Hepatocyte (in vitro differentiated cells): ENCODE results near the gene BRD3OS. TPM values are rescaled to one million over a fixed set of nuclear protein-coding genes. Genes with fewer than 3 reads are reported as not detected.

Experiments
- DNase-seq: peaks from one replicate; pipeline ENCODE4 v3.0.0-alpha.2; 2016; ENCODE audit warnings: low spot score
- H2AFZ ChIP-seq: fragments of 200-600 bp; sonication (generic); 2 replicates; pipeline ENCODE4 v1.6.0; 2016; ENCODE audit warnings: antibody characterized with exemption, mild to moderate bottlenecking
- H3K27ac ChIP-seq: fragments of 200-600 bp; sonication (generic); 2 replicates; pipeline ENCODE4 v1.5.1; 2016; ENCODE audit warnings: mild to moderate bottlenecking
- H3K27me3 ChIP-seq: fragments of 200-600 bp; sonication (generic); 2 replicates; pipeline ENCODE4 v1.6.1; 2016
- H3K36me3 ChIP-seq: fragments of 200-600 bp; sonication (generic); replicated peaks from 2 replicates; pipeline ENCODE4 v1.5.1; 2016; ENCODE audit warnings: low read depth; ENCODE audit not compliant: insufficient read depth
- H3K4me1 ChIP-seq: fragments of 200-600 bp; sonication (generic); 2 replicates; pipeline ENCODE4 v1.5.1; 2016; ENCODE audit warnings: mild to moderate bottlenecking, moderate library complexity; ENCODE audit not compliant: insufficient read depth
- H3K4me2 ChIP-seq: fragments of 200-600 bp; sonication (generic); 2 replicates; pipeline ENCODE4 v1.6.0; 2016
- H3K4me3 ChIP-seq: fragments of 200-600 bp; sonication (generic); 2 replicates; pipeline ENCODE4 v1.5.1; 2016; ENCODE audit warnings: mild to moderate bottlenecking
- H3K79me2 ChIP-seq: fragments of 200-600 bp; sonication (generic); 2 replicates; pipeline ENCODE4 v1.6.0; 2017; ENCODE audit warnings: mild to moderate bottlenecking
- H3K9me2 ChIP-seq: fragments of 200-600 bp; sonication (generic); replicated peaks from 2 replicates; pipeline ENCODE4 v1.6.0; 2017; ENCODE audit warnings: mild to moderate bottlenecking; ENCODE audit not compliant: insufficient read depth
- H3K9me3 ChIP-seq: fragments of 200-600 bp; sonication (generic); 2 replicates; pipeline ENCODE4 v1.5.1; 2016; ENCODE audit warnings: low read depth, mild to moderate bottlenecking
- H4K20me1 ChIP-seq: fragments of 200-600 bp; sonication (generic); 2 replicates; pipeline ENCODE4 v1.6.0; 2016; ENCODE audit warnings: mild to moderate bottlenecking; ENCODE audit not compliant: insufficient read depth, poor library complexity, severe bottlenecking
- EZH2 ChIP-seq: fragments of 200-600 bp; sonication (generic); IDR thresholded peaks from 2 replicates; pipeline ENCODE4 v1.6.1; 2016; ENCODE audit warnings: antibody characterized with exemption, mild to moderate bottlenecking, borderline replicate concordance
- EZH2phosphoT487 ChIP-seq: fragments of 200-600 bp; sonication (generic); IDR thresholded peaks from one replicate; pipeline ENCODE4 v1.6.1; 2018; ENCODE audit warnings: antibody characterized with exemption, mild to moderate bottlenecking, low read depth, moderate library complexity; ENCODE audit not compliant: unreplicated experiment, severe bottlenecking
- WGBS: methylation state at CpG from one replicate; pipeline ENCODE4 v1.1.6; 2016; ENCODE audit warnings: low lambda C conversion rate; ENCODE audit errors: missing lambda C conversion rate; 5-methylcytosine and 5-hydroxymethylcytosine counted together
- polyA plus RNA-seq: library from polyadenylated mRNA; unstranded; fragments of >200 nt; fragmentation: Nextera tagmentation; extraction: Ambion mirVana; gene quantifications from 2 replicates; pipeline ENCODE4 v1.2.1, GENCODE V29; 2016
- total RNA-seq: library from RNA; depleted of rRNA; stranded (reverse); fragments of >200 nt; gene quantifications from 2 replicates; pipeline ENCODE4 v1.2.3, GENCODE V29; 2014
- TF ChIP-seq, protein P1 (sequence below): fragments of 200-600 bp; sonication (generic); IDR thresholded peaks from 2 replicates; pipeline ENCODE4 v1.5.1; 2016; ENCODE audit warnings: antibody characterized with exemption, mild to moderate bottlenecking; ENCODE audit not compliant: poor library complexity

Gene BRD3OS
- total and polyA plus RNA-seq, 2 experiments from 2014 or later = 13.4 to 14.9 TPM

DNA sequence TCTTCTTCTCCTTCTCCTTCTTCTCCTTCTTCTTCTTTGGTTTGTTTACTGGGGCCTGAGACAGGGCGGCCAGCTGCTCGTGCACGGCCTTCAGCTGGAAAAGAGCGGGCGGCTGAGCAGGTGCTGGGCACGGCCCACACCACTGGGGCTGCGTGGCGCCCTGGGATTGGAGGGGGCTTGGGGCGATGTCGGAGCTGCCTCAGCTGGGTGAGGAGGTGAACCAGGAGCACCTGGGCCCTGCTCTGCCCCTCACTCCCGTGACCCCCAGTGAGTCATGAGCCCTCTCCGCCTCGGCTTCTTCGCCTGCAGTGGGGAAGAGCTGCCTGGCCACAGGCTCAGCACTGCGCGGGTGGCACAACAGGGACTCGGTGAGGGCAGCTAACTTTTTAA is 14.9 kb downstream of the BRD3OS start:
- Histone ChIP-seq H3K79me2 (no peaks in the 10 kb centered on the region), H4K20me1 (no peaks in the 10 kb centered on the region), H3K4me3 (no peak overlapping the region), H3K9me3 (no peaks in the 10 kb centered on the region), H3K27ac (no peak overlapping the region), H2AFZ (no peak overlapping the region), H3K9me2 (no peaks in the 10 kb centered on the region), H3K4me1 (no peaks in the 10 kb centered on the region), H3K36me3 (no peaks in the 10 kb centered on the region), H3K27me3 (no peaks in the 10 kb centered on the region), H3K4me2 (no peak overlapping the region)
- no peak for TF ChIP-seq EZH2phosphoT487
- 99% methylated on average over 17 of the region's 17 CpGs for WGBS
- DNase-seq = no peak

DNA sequence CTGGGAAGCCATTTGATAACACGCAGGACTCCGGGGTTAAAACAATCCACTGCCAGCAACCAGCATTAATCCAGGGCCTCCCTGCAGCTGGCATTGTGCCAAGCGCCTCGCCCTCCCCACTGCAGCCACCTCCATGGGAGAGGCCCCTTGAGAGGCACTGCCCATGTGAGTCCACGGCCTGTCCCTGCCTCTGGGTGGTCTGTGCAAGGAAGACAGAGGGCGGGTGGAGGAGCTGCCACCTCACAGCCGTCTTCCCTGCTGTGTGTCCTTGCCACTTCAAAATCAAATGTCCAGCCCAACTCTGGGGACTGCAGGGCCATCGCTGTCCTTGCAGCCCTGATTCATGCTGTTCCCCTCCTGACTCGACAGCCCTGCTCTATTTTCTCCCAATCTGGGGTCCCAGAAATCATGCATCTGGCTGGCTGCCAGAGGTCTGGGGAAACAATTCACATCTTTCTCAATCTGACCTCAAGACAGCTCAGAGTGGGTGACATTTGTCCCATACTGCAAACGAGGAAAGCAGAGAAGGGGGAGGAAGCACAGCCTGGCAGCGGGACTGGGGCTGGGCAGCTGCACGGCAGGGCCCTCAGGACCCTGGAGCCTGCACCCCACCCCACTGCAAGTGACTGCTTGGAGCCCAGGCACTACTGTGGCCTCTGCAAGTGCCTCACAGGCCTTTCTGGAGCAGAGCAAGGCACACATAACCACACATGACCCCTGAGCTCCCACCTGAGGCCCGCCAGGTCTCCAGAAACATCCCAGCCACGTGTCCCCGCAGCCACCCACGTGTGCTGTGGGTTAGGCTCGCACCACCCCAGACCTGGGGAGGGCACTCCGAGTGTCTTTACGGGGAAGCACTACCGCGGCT is 15.7 kb downstream of the BRD3OS start:
- Histone ChIP-seq H4K20me1 (no peaks in the 10 kb centered on the region), H3K4me1 (no peaks in the 10 kb centered on the region), H3K9me3 (no peaks in the 10 kb centered on the region), H3K4me3 (no peak overlapping the region), H2AFZ (no peak overlapping the region), H3K79me2 (no peaks in the 10 kb centered on the region), H3K27me3 (no peaks in the 10 kb centered on the region), H3K36me3 (no peaks in the 10 kb centered on the region), H3K27ac (no peak overlapping the region), H3K9me2 (no peaks in the 10 kb centered on the region), H3K4me2 (no peak overlapping the region)
- TF ChIP-seq EZH2 = no peak
- DNase-seq = no peak
- 86% methylated on average over 21 of the region's 21 CpGs for WGBS

DNA sequence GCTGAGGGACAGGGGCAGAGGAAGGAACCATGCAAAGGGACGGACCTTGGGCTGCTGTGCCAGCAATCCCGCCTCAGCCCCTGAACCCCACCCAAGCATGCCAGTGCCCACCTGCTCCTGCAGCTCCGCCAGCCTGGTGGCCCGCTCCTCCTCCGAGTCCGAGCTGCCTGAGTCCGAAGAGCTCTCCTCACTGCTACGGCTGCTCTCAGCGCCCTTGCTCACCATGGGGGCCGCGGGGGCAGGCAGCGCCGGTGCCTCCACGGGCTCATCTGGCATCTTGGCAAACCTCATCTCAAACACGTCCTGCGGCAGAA is 16.3 kb downstream of the BRD3OS start:
- Histone ChIP-seq H3K27ac (no peak overlapping the region), H2AFZ (no peak overlapping the region), H3K4me3 (no peak overlapping the region), H3K9me2 (no peaks in the 10 kb centered on the region), H3K4me1 (no peaks in the 10 kb centered on the region), H3K79me2 (no peaks in the 10 kb centered on the region), H3K9me3 (no peaks in the 10 kb centered on the region), H4K20me1 (no peaks in the 10 kb centered on the region), H3K4me2 (no peak overlapping the region), H3K36me3 (no peaks in the 10 kb centered on the region), H3K27me3 (no peaks in the 10 kb centered on the region)
- DNase-seq = no peak
- WGBS = 96% methylated on average over 16 of the region's 16 CpGs
- TF ChIP-seq EZH2 (no peak), EZH2phosphoT487 (no peak)
- TF ChIP-seq, protein P1, sequence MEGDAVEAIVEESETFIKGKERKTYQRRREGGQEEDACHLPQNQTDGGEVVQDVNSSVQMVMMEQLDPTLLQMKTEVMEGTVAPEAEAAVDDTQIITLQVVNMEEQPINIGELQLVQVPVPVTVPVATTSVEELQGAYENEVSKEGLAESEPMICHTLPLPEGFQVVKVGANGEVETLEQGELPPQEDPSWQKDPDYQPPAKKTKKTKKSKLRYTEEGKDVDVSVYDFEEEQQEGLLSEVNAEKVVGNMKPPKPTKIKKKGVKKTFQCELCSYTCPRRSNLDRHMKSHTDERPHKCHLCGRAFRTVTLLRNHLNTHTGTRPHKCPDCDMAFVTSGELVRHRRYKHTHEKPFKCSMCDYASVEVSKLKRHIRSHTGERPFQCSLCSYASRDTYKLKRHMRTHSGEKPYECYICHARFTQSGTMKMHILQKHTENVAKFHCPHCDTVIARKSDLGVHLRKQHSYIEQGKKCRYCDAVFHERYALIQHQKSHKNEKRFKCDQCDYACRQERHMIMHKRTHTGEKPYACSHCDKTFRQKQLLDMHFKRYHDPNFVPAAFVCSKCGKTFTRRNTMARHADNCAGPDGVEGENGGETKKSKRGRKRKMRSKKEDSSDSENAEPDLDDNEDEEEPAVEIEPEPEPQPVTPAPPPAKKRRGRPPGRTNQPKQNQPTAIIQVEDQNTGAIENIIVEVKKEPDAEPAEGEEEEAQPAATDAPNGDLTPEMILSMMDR = no peak

DNA sequence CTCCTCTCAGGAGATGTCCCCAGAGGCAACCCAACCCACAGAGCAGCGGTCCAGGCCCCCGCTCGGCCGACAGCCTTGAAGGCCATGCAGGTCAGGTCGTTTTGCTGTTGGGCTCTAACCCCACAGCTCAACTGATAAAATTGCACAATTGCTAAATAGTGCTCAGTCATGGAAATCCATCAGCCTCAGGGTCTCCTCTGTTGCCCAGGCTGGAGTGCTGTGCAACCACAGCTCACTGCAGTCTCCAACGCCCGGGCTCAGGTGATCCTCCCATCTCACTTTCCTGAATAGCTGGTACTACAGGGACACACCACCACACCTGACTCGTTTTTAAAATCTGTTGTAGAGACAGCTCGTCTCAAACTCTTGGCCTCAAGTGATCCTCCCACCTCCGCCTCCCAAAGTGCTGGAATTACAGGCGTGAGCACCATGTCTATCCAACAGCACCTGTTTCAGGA is 18.3 kb downstream of the BRD3OS start:
- Histone ChIP-seq H4K20me1 (no peaks in the 10 kb centered on the region), H3K27me3 (no peaks in the 10 kb centered on the region), H3K9me2 (no peaks in the 10 kb centered on the region), H3K79me2 (no peaks in the 10 kb centered on the region), H3K4me1 (no peaks in the 10 kb centered on the region), H3K4me2 (no peak overlapping the region), H2AFZ (no peak overlapping the region), H3K9me3 (no peaks in the 10 kb centered on the region), H3K36me3 (no peaks in the 10 kb centered on the region), H3K4me3 (no peak overlapping the region), H3K27ac (no peak overlapping the region)
- TF ChIP-seq EZH2 (no peak), EZH2phosphoT487 (no peak)
- TF ChIP-seq, protein P1 = no peak
- WGBS = 87% methylated on average over 11 of the region's 11 CpGs
- DNase-seq = no peak
